Astrocyte (in vitro differentiated cells and primary cell): ENCODE data around the gene RNU6-8. TPM values are rescaled to one million over a fixed set of nuclear protein-coding genes. Genes with fewer than 3 reads are reported as not detected.
A peak's percentile ranks its signal among the peaks of the same experiment; 100 is the strongest.

ENCODE experiments used
- DNase-seq: peaks from one replicate; pipeline ENCODE4 v3.0.0-alpha.2; 2010; ENCODE audit warnings: low read depth
- FAIRE-seq: peaks from 2 replicates; lab custom pipeline; 2011; peaks lifted over from hg19 to GRCh38; lab: Jason Lieb, UNC
- H2AFZ ChIP-seq: 2 replicates; pipeline ENCODE4 v1.6.0; 2012; ENCODE audit warnings: low read depth, low read length, inconsistent platforms
- H3K27ac ChIP-seq: 2 replicates; pipeline ENCODE4 v1.5.1; 2011; ENCODE audit warnings: low read depth, low read length, inconsistent platforms
- H3K27me3 ChIP-seq: 2 replicates; pipeline ENCODE4 v1.6.0; 2011; ENCODE audit warnings: low read length, inconsistent platforms; ENCODE audit not compliant: insufficient read depth
- H3K36me3 ChIP-seq: 2 replicates; pipeline ENCODE4 v1.5.1; 2011; ENCODE audit warnings: low read length, inconsistent platforms; ENCODE audit not compliant: insufficient read depth
- H3K4me1 ChIP-seq: 2 replicates; pipeline ENCODE4 v1.5.1; 2011; ENCODE audit warnings: low read length, inconsistent platforms; ENCODE audit not compliant: insufficient read depth
- H3K4me2 ChIP-seq: 2 replicates; pipeline ENCODE4 v1.6.0; 2012; ENCODE audit warnings: low read length, inconsistent platforms
- H3K4me3 ChIP-seq: 2 replicates; pipeline ENCODE4 v1.5.1; 2011; ENCODE audit warnings: low read depth, mild to moderate bottlenecking, low read length, inconsistent platforms; ENCODE audit not compliant: insufficient read depth
- H3K79me2 ChIP-seq: 2 replicates; pipeline ENCODE4 v1.6.0; 2012; ENCODE audit warnings: mild to moderate bottlenecking, low read length, inconsistent platforms; ENCODE audit not compliant: insufficient read depth
- H3K9ac ChIP-seq: 2 replicates; pipeline ENCODE4 v1.6.0; 2012; ENCODE audit warnings: mild to moderate bottlenecking, low read length, inconsistent platforms
- H3K9me3 ChIP-seq: 2 replicates; pipeline ENCODE4 v1.5.1; 2012; ENCODE audit warnings: low read depth, mild to moderate bottlenecking, low read length, inconsistent platforms; ENCODE audit not compliant: insufficient read depth
- H4K20me1 ChIP-seq: 2 replicates; pipeline ENCODE4 v1.6.0; 2012; ENCODE audit warnings: low read length, inconsistent platforms; ENCODE audit not compliant: insufficient read depth
- H3K27ac Mint-ChIP-seq: one replicate; pipeline ENCODE4 v1.8.0; 2021; ENCODE audit warnings: mild to moderate bottlenecking, mixed read lengths; ENCODE audit not compliant: unreplicated experiment
- H3K27me3 Mint-ChIP-seq: one replicate; pipeline ENCODE4 v1.8.0; 2021; ENCODE audit warnings: low read depth, mixed read lengths; ENCODE audit not compliant: unreplicated experiment
- H3K36me3 Mint-ChIP-seq: one replicate; pipeline ENCODE4 v1.8.0; 2021; ENCODE audit warnings: low read depth, mixed read lengths; ENCODE audit not compliant: unreplicated experiment
- H3K4me1 Mint-ChIP-seq: one replicate; pipeline ENCODE4 v1.8.0; 2021; ENCODE audit warnings: low read depth, mixed read lengths; ENCODE audit not compliant: unreplicated experiment
- H3K4me3 Mint-ChIP-seq: one replicate; pipeline ENCODE4 v1.8.0; 2021; ENCODE audit warnings: mild to moderate bottlenecking, moderate library complexity, mixed read lengths; ENCODE audit not compliant: unreplicated experiment
- H3K9me3 Mint-ChIP-seq: one replicate; pipeline ENCODE4 v1.8.0; 2021; ENCODE audit warnings: mild to moderate bottlenecking, mixed read lengths; ENCODE audit not compliant: unreplicated experiment
- CTCF ChIP-seq: IDR thresholded peaks from 2 replicates; pipeline ENCODE4 v1.5.1; 2011; ENCODE audit warnings: low read depth, mild to moderate bottlenecking, inconsistent platforms, low read length, moderate library complexity; ENCODE audit not compliant: insufficient read depth
- EZH2 ChIP-seq: IDR thresholded peaks from 2 replicates; pipeline ENCODE4 v1.6.1; 2012; ENCODE audit warnings: mild to moderate bottlenecking, low read length, inconsistent platforms; ENCODE audit not compliant: insufficient read depth
- total RNA-seq: library from RNA; stranded (reverse); gene quantifications from 2 replicates; pipeline ENCODE4 v1.2.1, GENCODE V29; 2021

Gene RNU6-8
- total RNA-seq, 1 donor from 2014 or later, result not detected

GRCh38 chr14:32224737-32225377 is 21.8 kb upstream of the RNU6-8 start:
- Mint-ChIP-seq H3K9me3 (no peaks in the 10 kb centered on the region), H3K4me3 (no peak overlapping the region), H3K27ac (no peak overlapping the region), H3K27me3 (no peaks in the 10 kb centered on the region), H3K36me3 (no peaks in the 10 kb centered on the region), H3K4me1 (peaks cover 26% of the 10 kb centered on the region)
- Histone ChIP-seq H3K4me3 (no peak overlapping the region), H3K4me2 (peak overlapping the region; percentile 6), H3K4me1 (peaks cover 12% of the 10 kb centered on the region), H4K20me1 (no peaks in the 10 kb centered on the region), H3K9me3 (no peaks in the 10 kb centered on the region), H3K27me3 (no peaks in the 10 kb centered on the region), H3K27ac (no peak overlapping the region), H3K79me2 (no peaks in the 10 kb centered on the region), H3K36me3 (no peaks in the 10 kb centered on the region), H3K9ac (no peak overlapping the region), H2AFZ (no peak overlapping the region)
- DNase-seq (peak; percentile 62), FAIRE-seq (no peak)
- TF ChIP-seq CTCF (peak; percentile 59), EZH2 (no peak)

GRCh38 chr14:32217301-32217700 is 14.2 kb upstream of the RNU6-8 start:
- Histone ChIP-seq H4K20me1 (no peaks in the 10 kb centered on the region), H3K4me1 (no peaks in the 10 kb centered on the region), H3K79me2 (no peaks in the 10 kb centered on the region), H3K36me3 (no peaks in the 10 kb centered on the region), H3K4me3 (no peak overlapping the region), H3K4me2 (no peak overlapping the region), H2AFZ (no peak overlapping the region), H3K9me3 (no peaks in the 10 kb centered on the region), H3K9ac (no peak overlapping the region), H3K27me3 (no peaks in the 10 kb centered on the region), H3K27ac (no peak overlapping the region)
- DNase-seq, result no peak
- Mint-ChIP-seq H3K4me1 (peaks cover 5% of the 10 kb centered on the region), H3K4me3 (no peak overlapping the region), H3K27ac (no peak overlapping the region), H3K9me3 (no peaks in the 10 kb centered on the region), H3K27me3 (peaks cover 3% of the 10 kb centered on the region), H3K36me3 (no peaks in the 10 kb centered on the region)
- FAIRE-seq, result no peak
- TF ChIP-seq EZH2 (no peak), CTCF (no peak)

GRCh38 chr14:32212833-32213232 is 9.8 kb upstream of the RNU6-8 start:
- Histone ChIP-seq H3K4me3 (no peak overlapping the region), H3K9me3 (no peaks in the 10 kb centered on the region), H3K27me3 (no peaks in the 10 kb centered on the region), H4K20me1 (no peaks in the 10 kb centered on the region), H2AFZ (no peak overlapping the region), H3K36me3 (no peaks in the 10 kb centered on the region), H3K4me2 (no peak overlapping the region), H3K79me2 (no peaks in the 10 kb centered on the region), H3K4me1 (no peaks in the 10 kb centered on the region), H3K27ac (no peak overlapping the region), H3K9ac (no peak overlapping the region)
- H3K36me3 Mint-ChIP-seq, result no peaks in the 10 kb centered on the region
- no peak for FAIRE-seq
- H3K9me3 Mint-ChIP-seq, result no peaks in the 10 kb centered on the region
- H3K27ac Mint-ChIP-seq, result no peak overlapping the region
- TF ChIP-seq CTCF, result no peak
- no peak for TF ChIP-seq EZH2
- DNase-seq, result no peak
- no peak overlapping the region for H3K4me3 Mint-ChIP-seq
- H3K27me3 Mint-ChIP-seq, result no peaks in the 10 kb centered on the region
- H3K4me1 Mint-ChIP-seq, result no peaks in the 10 kb centered on the region
